ENCODE data around the gene FOXF2.

Gene FOXF2

DNA sequence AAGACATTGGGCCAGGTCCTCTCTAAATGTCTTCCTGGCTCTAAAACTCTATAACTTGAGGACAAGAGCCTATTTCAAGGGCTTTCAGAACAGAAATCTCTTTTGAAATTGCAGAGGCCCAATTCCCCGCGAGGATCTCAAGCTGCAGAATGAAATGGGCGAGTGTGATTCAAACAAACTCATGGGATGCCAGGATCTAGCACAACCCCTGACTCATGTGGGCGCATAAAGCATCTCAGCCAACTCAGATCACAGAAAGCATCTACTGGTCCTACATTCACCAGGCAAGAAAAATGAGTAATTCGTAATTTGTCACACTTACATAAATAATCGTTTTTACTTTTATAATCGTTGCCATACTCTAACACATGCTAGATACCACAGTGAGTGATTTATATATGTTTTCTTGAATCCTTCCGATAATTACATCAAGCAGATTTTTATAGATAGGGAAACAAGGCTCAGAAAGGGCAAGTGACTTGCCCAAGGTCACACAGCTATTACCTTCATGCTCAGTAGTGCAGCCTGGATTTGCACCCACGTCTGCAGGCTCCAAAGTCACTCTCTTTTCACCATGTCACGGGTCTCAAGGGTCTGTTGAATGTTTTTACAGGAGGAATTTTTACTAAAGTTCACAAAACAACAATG, 26.2 kb downstream of the FOXF2 start:
- no peak overlapping the region for H3K4me3 ChIP-seq (ENCODE audit: low read depth, low read length)
- TF ChIP-seq, protein P1, sequence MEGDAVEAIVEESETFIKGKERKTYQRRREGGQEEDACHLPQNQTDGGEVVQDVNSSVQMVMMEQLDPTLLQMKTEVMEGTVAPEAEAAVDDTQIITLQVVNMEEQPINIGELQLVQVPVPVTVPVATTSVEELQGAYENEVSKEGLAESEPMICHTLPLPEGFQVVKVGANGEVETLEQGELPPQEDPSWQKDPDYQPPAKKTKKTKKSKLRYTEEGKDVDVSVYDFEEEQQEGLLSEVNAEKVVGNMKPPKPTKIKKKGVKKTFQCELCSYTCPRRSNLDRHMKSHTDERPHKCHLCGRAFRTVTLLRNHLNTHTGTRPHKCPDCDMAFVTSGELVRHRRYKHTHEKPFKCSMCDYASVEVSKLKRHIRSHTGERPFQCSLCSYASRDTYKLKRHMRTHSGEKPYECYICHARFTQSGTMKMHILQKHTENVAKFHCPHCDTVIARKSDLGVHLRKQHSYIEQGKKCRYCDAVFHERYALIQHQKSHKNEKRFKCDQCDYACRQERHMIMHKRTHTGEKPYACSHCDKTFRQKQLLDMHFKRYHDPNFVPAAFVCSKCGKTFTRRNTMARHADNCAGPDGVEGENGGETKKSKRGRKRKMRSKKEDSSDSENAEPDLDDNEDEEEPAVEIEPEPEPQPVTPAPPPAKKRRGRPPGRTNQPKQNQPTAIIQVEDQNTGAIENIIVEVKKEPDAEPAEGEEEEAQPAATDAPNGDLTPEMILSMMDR (IDR thresholded peaks at IDR 0.05; ENCODE audit: borderline replicate concordance, insufficient read depth, low read depth, low read length), result no peak

DNA sequence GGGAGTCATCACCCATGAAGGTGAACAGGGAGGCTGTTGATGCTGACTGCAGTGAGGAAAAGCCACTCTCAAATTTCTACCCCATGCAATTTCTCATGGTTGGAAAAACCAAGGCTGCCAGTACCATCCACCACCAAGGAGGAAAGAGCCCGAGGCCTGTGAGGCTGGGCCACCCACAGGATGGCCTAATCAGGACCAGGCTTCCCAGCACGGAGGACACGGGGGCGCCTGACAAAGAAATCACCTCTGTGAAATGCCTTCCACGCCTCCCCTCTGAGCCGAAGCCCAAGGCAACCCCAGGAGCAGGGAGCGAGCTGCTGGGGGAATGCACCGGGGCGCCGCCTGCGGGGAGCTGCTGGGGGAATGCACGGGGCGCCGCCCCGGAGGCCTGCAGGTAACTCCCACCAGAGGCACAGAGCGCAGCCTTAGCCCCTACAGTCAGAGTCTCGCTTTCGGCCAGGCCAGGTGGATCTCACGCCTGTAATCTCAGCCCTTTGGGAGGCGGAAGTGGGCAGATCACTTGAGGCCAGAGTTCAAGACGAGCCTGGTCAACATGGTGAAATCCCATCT, 26.9 kb downstream of the FOXF2 start:
- TF ChIP-seq, protein P1 (IDR thresholded peaks at IDR 0.05; ENCODE audit: borderline replicate concordance, insufficient read depth, low read depth, low read length), result no peak
- no peak overlapping the region for H3K4me3 ChIP-seq (ENCODE audit: low read depth, low read length)

DNA sequence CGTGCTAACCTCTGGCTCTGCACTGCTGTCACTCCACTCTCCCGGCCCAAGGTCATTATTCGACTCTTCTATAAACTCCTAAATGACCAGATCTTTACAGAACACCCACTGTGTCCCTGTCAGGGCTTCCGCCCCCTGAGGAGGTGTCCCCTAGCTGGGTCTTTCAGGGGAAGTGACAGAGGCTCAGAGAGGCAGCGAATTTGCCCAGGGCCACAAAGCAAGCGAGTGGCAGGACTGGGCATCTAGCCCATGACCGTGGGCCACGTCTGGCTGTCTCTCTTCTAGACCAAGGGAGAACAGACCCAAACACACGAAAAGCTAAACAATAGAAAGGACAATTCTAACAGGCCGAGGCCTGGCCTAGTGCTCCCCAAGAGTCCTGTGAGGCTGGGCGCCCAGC, 27.4 kb downstream of the FOXF2 start:
- TF ChIP-seq, protein P1 (IDR thresholded peaks at IDR 0.05; ENCODE audit: borderline replicate concordance, insufficient read depth, low read depth, low read length), result no peak
- H3K4me3 ChIP-seq (ENCODE audit: low read depth, low read length), result no peak overlapping the region

DNA sequence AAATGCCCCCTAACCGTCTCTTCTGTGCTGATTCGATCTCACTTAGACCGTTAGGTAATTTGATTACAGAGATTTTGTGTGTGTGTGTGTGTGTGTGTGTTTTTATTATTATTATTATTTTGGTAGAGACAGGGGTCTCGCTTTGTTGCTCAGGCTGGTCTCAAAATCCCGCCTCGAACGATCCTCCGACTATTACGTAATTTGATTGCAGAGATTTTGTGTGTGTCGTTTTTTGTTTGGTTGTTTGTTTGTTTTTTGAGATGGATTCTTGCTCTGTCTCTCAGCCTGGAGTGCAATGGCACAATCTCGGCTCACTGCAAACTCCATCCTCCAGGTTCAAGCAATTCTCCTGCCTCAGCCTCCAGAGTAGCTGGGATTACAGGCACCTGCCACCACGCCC, 28.3 kb downstream of the FOXF2 start:
- TF ChIP-seq, protein P1 (IDR thresholded peaks at IDR 0.05; ENCODE audit: borderline replicate concordance, insufficient read depth, low read depth, low read length), result no peak
- H3K4me3 ChIP-seq (ENCODE audit: low read depth, low read length), result no peak overlapping the region

DNA sequence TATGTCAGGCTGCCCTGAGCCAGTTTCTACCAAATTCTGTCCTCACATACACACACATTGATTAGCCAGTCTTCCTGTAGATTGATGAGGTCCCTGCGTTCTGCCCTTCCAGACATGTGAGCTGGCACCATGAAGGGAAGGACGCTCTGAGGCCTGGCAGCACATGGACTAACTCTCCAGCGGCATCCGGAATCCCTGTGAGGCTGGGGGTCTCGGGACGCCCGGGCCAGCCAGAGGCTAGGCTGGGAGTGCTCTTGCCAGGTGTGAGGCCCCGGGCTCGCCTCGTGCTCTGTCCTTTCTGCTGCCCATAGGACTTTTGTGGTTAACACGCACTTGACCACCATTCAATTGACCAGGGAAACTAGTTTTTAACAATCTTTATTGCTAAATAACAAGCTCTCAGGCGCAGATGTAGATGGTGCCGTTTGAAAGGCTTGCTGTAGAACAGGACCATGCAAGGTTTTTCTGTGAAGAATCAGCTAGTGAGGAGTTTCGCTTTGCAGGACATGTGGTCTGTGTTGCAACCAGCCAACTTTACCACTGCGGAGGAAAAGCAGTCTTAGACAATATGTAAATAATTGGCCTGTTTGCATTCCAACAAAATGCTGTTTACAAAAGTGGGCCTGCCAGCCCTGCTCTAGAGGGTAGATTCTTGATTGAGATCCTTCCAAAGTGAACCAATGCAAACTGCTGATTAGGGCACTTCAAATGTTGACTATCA, 29.3 kb downstream of the FOXF2 start:
- TF ChIP-seq, protein P1 (IDR thresholded peaks at IDR 0.05; ENCODE audit: borderline replicate concordance, insufficient read depth, low read depth, low read length), result no peak

DNA sequence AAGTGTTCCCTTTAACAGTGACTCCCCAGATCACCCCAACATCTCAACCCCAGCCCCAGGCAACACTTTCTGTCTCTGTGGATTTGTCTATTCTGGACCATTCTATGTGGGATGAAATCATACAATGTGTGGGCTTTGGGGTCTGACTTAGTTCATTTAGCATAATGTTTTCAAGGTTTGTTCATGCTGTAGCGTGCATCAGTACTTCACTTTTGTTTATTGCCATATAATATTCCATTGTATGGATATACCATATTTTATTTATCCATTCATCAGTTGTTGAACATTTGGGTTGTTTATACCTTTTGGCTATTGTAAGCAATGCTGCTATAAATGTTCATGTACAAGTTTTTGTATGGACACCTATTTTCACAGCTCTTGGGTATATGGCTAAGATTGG, 31.0 kb downstream of the FOXF2 start:
- TF ChIP-seq, protein P1 (IDR thresholded peaks at IDR 0.05; ENCODE audit: borderline replicate concordance, insufficient read depth, low read depth, low read length), result no peak
- H3K4me3 ChIP-seq (ENCODE audit: low read depth, low read length), result no peak overlapping the region

More for the DNA sequence above, 29.3 kb downstream of the FOXF2 start:
- H3K4me3 ChIP-seq (ENCODE audit: low read depth, low read length), result no peak overlapping the region
